Upper lobe of right lung (tissue), 1 donor: ENCODE measurements around the gene NSG1. TPM values are rescaled to one million over a fixed set of nuclear protein-coding genes. Genes with fewer than 3 reads are reported as not detected.
"Not testable (repeated sequence)": the region's sequence is repeated elsewhere in the genome, so short reads cannot be mapped to it uniquely, and the experiment has no call there.

Source experiments
- ATAC-seq: fragments of 200-7000 bp; cut with Tn5 transposase; one replicate; pipeline ENCODE4 v1.9.1; 2020; ENCODE audit warnings: mild to moderate bottlenecking, moderate library complexity
- DNase-seq: peaks from one replicate; pipeline ENCODE4 v3.0.0-alpha.2; 2020
- H3K27ac ChIP-seq: fragments of 200-600 bp; one replicate; pipeline ENCODE4 v1.8.0; 2022
- H3K27me3 ChIP-seq: fragments of 200-600 bp; one replicate; pipeline ENCODE4 v1.8.0; 2022; ENCODE audit warnings: mild to moderate bottlenecking
- H3K36me3 ChIP-seq: fragments of 200-600 bp; one replicate; pipeline ENCODE4 v1.8.0; 2022
- H3K4me1 ChIP-seq: fragments of 200-600 bp; one replicate; pipeline ENCODE4 v1.8.0; 2022
- H3K4me3 ChIP-seq: fragments of 200-600 bp; one replicate; pipeline ENCODE4 v1.8.0; 2022; ENCODE audit warnings: mild to moderate bottlenecking
- H3K9me3 ChIP-seq: fragments of 200-600 bp; one replicate; pipeline ENCODE4 v1.8.0; 2022
- intact Hi-C: fragments of 100-400 bp; cut with DNase I; formaldehyde crosslinking; loops from one replicate; pipeline ENCODE4 v1.11.0; 2022
- total RNA-seq: library from RNA; stranded (reverse); fragmentation: NEBNext Ultra II Directional; extraction: Animal tissue kit (Norgen Biotek cat#: 25700); gene quantifications from one replicate; pipeline ENCODE4 v1.2.1, GENCODE V29; 2021
- TF ChIP-seq, protein P1 (sequence below): fragments of 200-600 bp; IDR thresholded peaks from one replicate; pipeline ENCODE4 v1.8.0; 2022; ENCODE audit warnings: antibody characterized with exemption
- donor health status: DM: no; HTN: yes; CAD: no; lungs with severe emphysema.

NSG1 gene
- total RNA-seq, 1 donor from 2014 or later = 1.5 TPM

DNA sequence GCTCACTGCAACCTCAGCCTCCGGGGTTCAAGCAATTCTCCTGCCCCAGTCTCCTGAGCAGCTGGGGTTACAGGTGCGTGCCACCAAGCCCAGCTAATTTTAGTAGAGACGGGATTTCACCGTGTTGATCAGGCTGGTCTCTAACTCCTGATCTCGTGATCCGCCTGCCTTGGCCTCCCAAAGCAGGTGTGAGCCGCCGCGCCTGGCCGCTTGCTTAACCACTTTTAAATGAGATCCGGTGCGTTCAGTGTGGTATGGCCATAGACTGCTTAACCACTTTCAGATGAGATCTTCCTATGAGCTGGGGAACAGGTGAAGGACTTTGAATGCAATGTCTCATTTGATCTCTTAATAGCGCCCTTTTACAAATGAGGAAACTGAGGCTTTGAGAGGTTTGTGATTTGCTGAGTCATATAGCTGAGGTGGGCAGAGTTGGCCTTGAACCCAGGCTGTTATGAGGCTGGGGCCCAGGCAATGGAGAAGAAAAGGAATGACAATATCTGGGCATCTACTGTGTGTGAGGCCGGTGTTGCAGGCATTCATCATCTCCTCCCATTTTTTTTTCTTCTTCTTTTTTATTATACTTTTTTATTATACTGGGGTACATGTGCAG, 41.9 kb upstream of the NSG1 start:
- H3K4me1 ChIP-seq = no peaks in the 10 kb centered on the region
- no peak overlapping the region for H3K27ac ChIP-seq
- no peaks in the 10 kb centered on the region for H3K36me3 ChIP-seq
- no peaks in the 10 kb centered on the region for H3K27me3 ChIP-seq
- no peak overlapping the region for H3K4me3 ChIP-seq
- ATAC-seq = no peak
- TF ChIP-seq, protein P1, sequence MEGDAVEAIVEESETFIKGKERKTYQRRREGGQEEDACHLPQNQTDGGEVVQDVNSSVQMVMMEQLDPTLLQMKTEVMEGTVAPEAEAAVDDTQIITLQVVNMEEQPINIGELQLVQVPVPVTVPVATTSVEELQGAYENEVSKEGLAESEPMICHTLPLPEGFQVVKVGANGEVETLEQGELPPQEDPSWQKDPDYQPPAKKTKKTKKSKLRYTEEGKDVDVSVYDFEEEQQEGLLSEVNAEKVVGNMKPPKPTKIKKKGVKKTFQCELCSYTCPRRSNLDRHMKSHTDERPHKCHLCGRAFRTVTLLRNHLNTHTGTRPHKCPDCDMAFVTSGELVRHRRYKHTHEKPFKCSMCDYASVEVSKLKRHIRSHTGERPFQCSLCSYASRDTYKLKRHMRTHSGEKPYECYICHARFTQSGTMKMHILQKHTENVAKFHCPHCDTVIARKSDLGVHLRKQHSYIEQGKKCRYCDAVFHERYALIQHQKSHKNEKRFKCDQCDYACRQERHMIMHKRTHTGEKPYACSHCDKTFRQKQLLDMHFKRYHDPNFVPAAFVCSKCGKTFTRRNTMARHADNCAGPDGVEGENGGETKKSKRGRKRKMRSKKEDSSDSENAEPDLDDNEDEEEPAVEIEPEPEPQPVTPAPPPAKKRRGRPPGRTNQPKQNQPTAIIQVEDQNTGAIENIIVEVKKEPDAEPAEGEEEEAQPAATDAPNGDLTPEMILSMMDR = no peak
- DNase-seq = no peak
- intact Hi-C loops = no loop called here
- no peaks in the 10 kb centered on the region for H3K9me3 ChIP-seq

DNA sequence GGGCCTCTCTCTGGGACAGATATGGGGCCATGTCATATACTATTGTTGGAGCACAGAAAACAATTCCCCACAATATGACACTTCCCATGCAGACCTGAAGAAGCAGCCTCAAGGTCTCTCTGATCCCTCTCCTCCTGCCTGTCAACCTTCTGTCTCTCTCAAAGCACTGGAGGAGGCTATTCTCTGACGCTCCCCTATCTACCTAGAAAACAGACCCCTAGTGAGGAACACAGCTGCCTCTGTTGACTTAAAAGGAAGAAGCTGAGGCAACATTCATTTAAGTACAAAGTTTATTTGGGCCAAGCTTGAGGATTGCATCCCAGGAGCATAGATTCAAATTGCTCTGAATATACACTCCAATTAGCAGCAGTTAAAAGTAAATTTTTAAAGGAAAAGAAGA, 39.3 kb upstream of the NSG1 start:
- Histone ChIP-seq H3K27ac (no peak overlapping the region), H3K27me3 (no peaks in the 10 kb centered on the region), H3K9me3 (no peaks in the 10 kb centered on the region), H3K4me3 (no peak overlapping the region), H3K36me3 (no peaks in the 10 kb centered on the region), H3K4me1 (no peaks in the 10 kb centered on the region)
- TF ChIP-seq, protein P1 = no peak
- intact Hi-C loops = no loop called here
- DNase-seq (no peak), ATAC-seq (no peak)

- H3K36me3 ChIP-seq, DNase-seq, H3K4me3 ChIP-seq, H3K9me3 ChIP-seq, H3K27ac ChIP-seq, ATAC-seq, H3K27me3 ChIP-seq, H3K4me1 ChIP-seq, intact Hi-C loops: not testable (repeated sequence)
Measured at GRCh38 chr4:4348585-4348984, 38.3 kb upstream of the NSG1 start.

DNA sequence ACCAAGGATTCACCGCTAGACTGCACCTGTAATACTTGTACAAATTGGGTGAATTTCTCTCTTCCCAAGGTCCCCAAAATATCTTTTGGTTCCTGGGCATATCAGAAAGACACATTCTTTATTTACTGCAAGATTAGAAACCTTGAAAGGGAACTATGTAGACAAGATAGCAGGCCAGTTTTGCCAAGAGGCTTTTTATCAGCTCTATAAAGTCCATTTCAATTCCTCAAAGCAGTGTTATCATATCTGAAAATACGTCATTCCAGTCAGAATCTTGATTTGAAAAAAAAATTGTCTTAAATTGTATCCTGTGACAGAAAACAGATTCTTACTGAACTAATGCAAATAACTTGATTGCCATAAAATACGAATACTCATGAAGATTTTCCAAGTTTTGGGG, 37.0 kb upstream of the NSG1 start:
- Histone ChIP-seq H3K4me3 (no peak overlapping the region), H3K36me3 (no peaks in the 10 kb centered on the region), H3K27me3 (no peaks in the 10 kb centered on the region), H3K4me1 (no peaks in the 10 kb centered on the region), H3K27ac (no peak overlapping the region), H3K9me3 (no peaks in the 10 kb centered on the region)
- TF ChIP-seq, protein P1 = no peak
- ATAC-seq (no peak), DNase-seq (no peak)
- intact Hi-C loops = no loop called here

GRCh38 chr4:4350909-4351308, 36.0 kb upstream of the NSG1 start:
- TF ChIP-seq, protein P1 = no peak
- no peaks in the 10 kb centered on the region for H3K27me3 ChIP-seq
- H3K36me3 ChIP-seq = no peaks in the 10 kb centered on the region
- no peaks in the 10 kb centered on the region for H3K9me3 ChIP-seq
- intact Hi-C loops = no loop called here
- DNase-seq (no peak), ATAC-seq (no peak)
- no peaks in the 10 kb centered on the region for H3K4me1 ChIP-seq
- H3K4me3 ChIP-seq = no peak overlapping the region
- no peak overlapping the region for H3K27ac ChIP-seq

GRCh38 chr4:4355302-4355701, 31.6 kb upstream of the NSG1 start:
- H3K4me3 ChIP-seq = no peak overlapping the region
- intact Hi-C loops = no loop called here
- peaks cover 13% of the 10 kb centered on the region for H3K27me3 ChIP-seq
- DNase-seq (no peak), ATAC-seq (no peak)
- no peaks in the 10 kb centered on the region for H3K4me1 ChIP-seq
- TF ChIP-seq, protein P1 = no peak
- no peaks in the 10 kb centered on the region for H3K9me3 ChIP-seq
- H3K27ac ChIP-seq = no peak overlapping the region
- no peaks in the 10 kb centered on the region for H3K36me3 ChIP-seq
